Activated B cell treated with CpG ODN at 0.5 μM for 24 hours (primary cell): ENCODE results near the gene COPS2. TPM values are rescaled to one million over a fixed set of nuclear protein-coding genes. Genes with fewer than 3 reads are reported as not detected.

Experiments
- ATAC-seq: fragments of 200-7000 bp; cut with Tn5 transposase; one replicate; pipeline ENCODE4 v1.10.0; 2021; ENCODE audit warnings: low read depth, mild to moderate bottlenecking, moderate library complexity
- CTCF ChIA-PET: fragments of 350-600 bp; sonication (Branson Sonifier 250); formaldehyde crosslinking; loops from one replicate; lab custom pipeline; 2021; ENCODE audit warnings: antibody characterized with exemption; lab: Charles Lee
- POLR2A ChIA-PET: fragments of 350-600 bp; sonication (Branson Sonifier 250); formaldehyde crosslinking; loops from one replicate; lab custom pipeline; 2021; ENCODE audit warnings: antibody characterized with exemption; lab: Charles Lee
- DNase-seq: peaks from one replicate; pipeline ENCODE4 v3.0.0; 2022
- H3K27ac Mint-ChIP-seq: one replicate; pipeline ENCODE4 v1.8.0; 2020; ENCODE audit warnings: mixed read lengths
- H3K27me3 Mint-ChIP-seq: one replicate; pipeline ENCODE4 v1.8.0; 2021; ENCODE audit warnings: mixed read lengths
- H3K36me3 Mint-ChIP-seq: one replicate; pipeline ENCODE4 v1.8.0; 2021; ENCODE audit warnings: low read depth, mixed read lengths
- H3K4me1 Mint-ChIP-seq: one replicate; pipeline ENCODE4 v1.8.0; 2021; ENCODE audit warnings: mixed read lengths
- H3K4me3 Mint-ChIP-seq: one replicate; pipeline ENCODE4 v1.8.0; 2020; ENCODE audit warnings: mild to moderate bottlenecking, mixed read lengths
- H3K9me3 Mint-ChIP-seq: one replicate; pipeline ENCODE4 v1.8.0; 2020; ENCODE audit warnings: mixed read lengths
- CTCF ChIP-seq: fragments of 200-600 bp; IDR thresholded peaks from one replicate; pipeline ENCODE4 v1.8.0; 2022; ENCODE audit warnings: antibody characterized with exemption, mild to moderate bottlenecking
- intact Hi-C: fragments of 100-400 bp; cut with micrococcal nuclease; formaldehyde crosslinking; loops from one replicate; pipeline ENCODE4 v1.15.1; 2024
- total RNA-seq: library from RNA; stranded (reverse); gene quantifications from 2 replicates; pipeline ENCODE4 v1.2.3, GENCODE V29; 2022

The COPS2 gene
- total RNA-seq, 1 donor from 2014 or later: 54.4 TPM

DNA sequence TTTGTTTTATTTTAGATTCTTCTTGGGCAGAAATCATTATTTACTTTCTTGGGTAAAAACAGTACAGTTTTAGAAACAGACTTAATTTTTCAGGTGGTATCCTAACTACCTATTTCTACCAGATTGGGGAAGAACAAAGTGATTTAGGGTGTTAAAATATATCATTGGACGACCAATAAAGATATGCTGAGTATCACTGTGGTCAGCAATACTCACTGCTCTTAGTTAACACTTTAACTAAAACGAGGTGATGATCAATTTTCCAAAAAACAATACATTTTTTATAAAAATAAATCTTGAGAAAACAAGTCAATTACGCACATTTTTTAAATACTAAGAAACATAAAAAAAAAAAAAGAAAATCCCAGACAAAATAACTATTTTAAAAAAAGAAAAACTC, 3.6 kb downstream of the COPS2 start:
- peaks cover 18% of the 10 kb centered on the region for H3K36me3 Mint-ChIP-seq
- H3K27me3 Mint-ChIP-seq: no peaks in the 10 kb centered on the region
- H3K4me1 Mint-ChIP-seq: peaks cover 66% of the 10 kb centered on the region
- no peak overlapping the region for H3K4me3 Mint-ChIP-seq
- no peaks in the 10 kb centered on the region for H3K9me3 Mint-ChIP-seq
- TF ChIP-seq CTCF: no peak
- intact Hi-C loops: no loop called here
- CTCF ChIA-PET: no interaction called here
- H3K27ac Mint-ChIP-seq: no peak overlapping the region
- no peak for ATAC-seq
- DNase-seq: no peak
- POLR2A ChIA-PET: interaction anchor here (0.7 kb wide), 1 partner anchor 83 kb away, joined by 3 read pairs; no protein-coding TSS in a partner anchor

GRCh38 chr15:49148727-49149126, 6.7 kb downstream of the COPS2 start:
- intact Hi-C loops: loop anchor here (5.0 kb wide), 1 partner anchor 156 kb away; no protein-coding TSS in a partner anchor
- Mint-ChIP-seq H3K4me3 (no peak overlapping the region), H3K9me3 (no peaks in the 10 kb centered on the region), H3K4me1 (peaks cover 53% of the 10 kb centered on the region), H3K27me3 (no peaks in the 10 kb centered on the region), H3K27ac (no peak overlapping the region), H3K36me3 (peaks cover 24% of the 10 kb centered on the region)
- CTCF ChIA-PET: no interaction called here
- ATAC-seq (no peak), DNase-seq (no peak)
- POLR2A ChIA-PET: no interaction called here
- no peak for TF ChIP-seq CTCF

- TF ChIP-seq CTCF: no peak
- Mint-ChIP-seq H3K27me3 (no peaks in the 10 kb centered on the region), H3K4me3 (no peak overlapping the region), H3K27ac (no peak overlapping the region), H3K36me3 (peaks cover 28% of the 10 kb centered on the region), H3K4me1 (peaks cover 49% of the 10 kb centered on the region), H3K9me3 (no peaks in the 10 kb centered on the region)
- DNase-seq: no peak
- ChIA-PET POLR2A (interaction anchor here (1.5 kb wide), 1 partner anchor 22 kb away, joined by 3 read pairs; the partner anchor contains the start of gene GALK2), CTCF (no interaction called here)
- intact Hi-C loops: loop anchor here (5.0 kb wide), 1 partner anchor 156 kb away; no protein-coding TSS in a partner anchor
- ATAC-seq: no peak
Observed at GRCh38 chr15:49148298-49148697, 7.1 kb downstream of the COPS2 start.

- ATAC-seq: no peak
- peaks cover 40% of the 10 kb centered on the region for H3K4me1 Mint-ChIP-seq
- H3K4me3 Mint-ChIP-seq: no peak overlapping the region
- peak overlapping the region; percentile 3 for H3K27ac Mint-ChIP-seq
- ChIA-PET CTCF (interaction anchor here (0.6 to 3.9 kb wide), 16 partner anchors 9 to 787 kb away, joined by 3 to 29 read pairs (median 4); partner anchors contain the start of genes CEP152, COPS2, EID1 and SECISBP2L), POLR2A (interaction anchor here (2.0 kb wide), 1 partner anchor 10 kb away, joined by 6 read pairs; the partner anchor contains the start of gene COPS2)
- DNase-seq: no peak
- peaks cover 49% of the 10 kb centered on the region for H3K36me3 Mint-ChIP-seq
- no peaks in the 10 kb centered on the region for H3K9me3 Mint-ChIP-seq
- TF ChIP-seq CTCF: no peak
- intact Hi-C loops: loop anchor here (1.0 to 5.0 kb wide), 5 partner anchors 17 to 999 kb away; partner anchors contain the start of gene SECISBP2L
- no peaks in the 10 kb centered on the region for H3K27me3 Mint-ChIP-seq
Observed at GRCh38 chr15:49145651-49146609, 9.5 kb downstream of the COPS2 start.

DNA sequence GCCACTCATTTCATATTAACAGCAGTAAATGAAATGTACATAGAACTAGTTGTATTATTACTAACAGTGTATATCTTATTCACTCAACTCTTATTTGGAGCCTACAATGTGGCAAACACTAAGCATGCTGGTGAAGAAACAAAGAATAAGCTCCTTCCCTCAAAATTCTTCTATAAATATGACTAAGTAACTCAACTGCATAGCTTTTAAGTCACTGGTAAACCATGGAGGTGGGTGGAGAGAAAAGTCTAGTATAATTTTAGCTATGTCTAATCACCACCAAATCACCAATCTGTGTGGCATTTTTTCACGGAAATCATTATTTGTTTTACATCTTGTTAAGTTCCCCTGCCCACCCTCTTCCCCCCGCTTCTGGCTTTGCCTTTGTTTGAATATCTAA, 17.5 kb downstream of the COPS2 start:
- H3K27ac Mint-ChIP-seq: no peak overlapping the region
- no peak for TF ChIP-seq CTCF
- no peaks in the 10 kb centered on the region for H3K4me1 Mint-ChIP-seq
- CTCF ChIA-PET: interaction anchor here (1.2 kb wide), 1 partner anchor 276 kb away, joined by 4 read pairs; no protein-coding TSS in a partner anchor
- H3K9me3 Mint-ChIP-seq: no peaks in the 10 kb centered on the region
- no peaks in the 10 kb centered on the region for H3K27me3 Mint-ChIP-seq
- intact Hi-C loops: no loop called here
- DNase-seq: no peak
- no peak for ATAC-seq
- POLR2A ChIA-PET: interaction anchor here (1.4 kb wide), 1 partner anchor 18 kb away, joined by 3 read pairs; the partner anchor contains the start of gene COPS2
- no peak overlapping the region for H3K4me3 Mint-ChIP-seq
- H3K36me3 Mint-ChIP-seq: peaks cover 85% of the 10 kb centered on the region
